GM12878 (cell line): ENCODE results near the gene ZFP36. TPM values are rescaled to one million over a fixed set of nuclear protein-coding genes. Genes with fewer than 3 reads are reported as not detected.

Source experiments
- ATAC-seq: fragments of 200-7000 bp; cut with Tn5 transposase; 3 replicates; pipeline ENCODE4 v1.9.1; 2020; ENCODE audit warnings: mild to moderate bottlenecking, moderate library complexity
- BruUV-seq: library from RNA; stranded (reverse); fragments of 400-500 nt; replicated peaks from 2 replicates; lab custom pipeline; 2021; lab: Mats Ljungman, UMichigan
- CTCF ChIA-PET: fragments of 300-600 bp; sonication (Branson Sonifier 250); formaldehyde crosslinking; extraction: SDS; loops from one replicate; lab custom pipeline; 2021; ENCODE audit warnings: inconsistent platforms; lab: Yijun Ruan, JAX
- POLR2A ChIA-PET: fragments of 350-600 bp; formaldehyde crosslinking; extraction: SDS; loops from one replicate; lab custom pipeline; 2021; ENCODE audit warnings: inconsistent platforms; lab: Charles Lee
- RAD21 ChIA-PET: fragments of 300-600 bp; sonication (Branson Sonifier 250); formaldehyde crosslinking; loops from one replicate; lab custom pipeline; 2023; ENCODE audit warnings: antibody characterized with exemption; ENCODE audit not compliant: unreplicated experiment; lab: Charles Lee
- SMC1A ChIA-PET: fragments of 300-600 bp; sonication (Branson Sonifier 250); formaldehyde crosslinking; loops from one replicate; lab custom pipeline; 2023; ENCODE audit not compliant: unreplicated experiment, uncharacterized antibody; lab: Charles Lee
- DNase-seq: peaks from one replicate; pipeline ENCODE4 v3.0.0-alpha.2; 2011; ENCODE audit warnings: low read depth, low spot score
- FAIRE-seq: peaks from 3 replicates; lab custom pipeline; 2011; peaks lifted over from hg19 to GRCh38; lab: Jason Lieb, UNC
- H2AFZ ChIP-seq: 2 replicates; pipeline ENCODE4 v1.6.0; 2011; ENCODE audit warnings: low read depth, low read length, control low read depth; ENCODE audit not compliant: control insufficient read depth
- H3K27ac ChIP-seq: 2 replicates; pipeline ENCODE4 v1.5.1; 2011; ENCODE audit warnings: control low read depth; ENCODE audit not compliant: control insufficient read depth, insufficient read depth
- H3K27me3 ChIP-seq, 2 experiments: replicated peaks in 1 of 2; 2 replicates each; pipeline versions ENCODE4 v1.6.0 to v1.6.1; 2011; ENCODE audit warnings: low read length in 1 of 2; ENCODE audit not compliant: control insufficient read depth in 2 of 2, insufficient read depth in 2 of 2
- H3K36me3 ChIP-seq, 2 experiments: 2 replicates each; pipeline ENCODE4 v1.5.1; 2011; ENCODE audit warnings: low read length in 1 of 2; ENCODE audit not compliant: control insufficient read depth in 2 of 2, insufficient read depth in 2 of 2
- H3K4me1 ChIP-seq: 2 replicates; pipeline ENCODE4 v1.6.1; 2011; ENCODE audit warnings: mild to moderate bottlenecking, low read length, moderate library complexity, mixed read lengths; ENCODE audit not compliant: control insufficient read depth, insufficient read depth
- H3K4me2 ChIP-seq: 2 replicates; pipeline ENCODE4 v1.6.0; 2011; ENCODE audit warnings: control low read depth; ENCODE audit not compliant: control insufficient read depth, insufficient read depth
- H3K4me3 ChIP-seq: fragments of 200-600 bp; sonication (generic); 2 replicates; pipeline ENCODE4 v1.5.1; 2016
- H3K79me2 ChIP-seq: 2 replicates; pipeline ENCODE4 v1.6.0; 2011; ENCODE audit warnings: low read length; ENCODE audit not compliant: control insufficient read depth, insufficient read depth
- H3K9ac ChIP-seq: 2 replicates; pipeline ENCODE4 v1.8.0; 2011; ENCODE audit warnings: low read length, control low read depth, mixed read lengths; ENCODE audit not compliant: control insufficient read depth, insufficient read depth
- H3K9me3 ChIP-seq: replicated peaks from 3 replicates; pipeline ENCODE4 v1.5.1; 2011; ENCODE audit warnings: mild to moderate bottlenecking, low read length; ENCODE audit not compliant: control insufficient read depth, insufficient read depth
- H4K20me1 ChIP-seq: 2 replicates; pipeline ENCODE4 v1.6.0; 2011; ENCODE audit not compliant: control insufficient read depth, insufficient read depth
- CBX3 ChIP-seq: fragments of 200-600 bp; sonication (generic); IDR thresholded peaks from 2 replicates; pipeline ENCODE4 v1.6.1; 2016; ENCODE audit warnings: low read depth, borderline replicate concordance
- CTCF ChIP-seq, 3 experiments: IDR thresholded peaks in 2 of 3; conservative IDR thresholded peaks in 1 of 3; 2 replicates each; pipeline ENCODE4 v1.5.1; 2011; ENCODE audit warnings: low read depth in 3 of 3, low read length in 3 of 3, mild to moderate bottlenecking in 3 of 3, control low read depth in 2 of 3, moderate library complexity in 2 of 3, inconsistent platforms in 1 of 3, mixed read lengths in 1 of 3; ENCODE audit not compliant: control insufficient read depth in 2 of 3, insufficient read depth in 1 of 3; ENCODE audit errors: extremely low read depth in 1 of 3
- DPF2 ChIP-seq: fragments of 450-650 bp; IDR thresholded peaks from 2 replicates; pipeline ENCODE4 v1.6.1; 2017; ENCODE audit warnings: mild to moderate bottlenecking
- ETV6 ChIP-seq, 2 experiments: fragments of 450-650 bp in 1 of 2; IDR thresholded peaks in 1 of 2; conservative IDR thresholded peaks in 1 of 2; 2 replicates each; pipeline ENCODE4 v1.6.1; 2014; ENCODE audit warnings: antibody characterized with exemption in 1 of 2, borderline replicate concordance in 1 of 2, low read depth in 1 of 2, mild to moderate bottlenecking in 1 of 2, moderate library complexity in 1 of 2
- KDM1A ChIP-seq: fragments of 200-600 bp; sonication (generic); IDR thresholded peaks from 2 replicates; pipeline ENCODE4 v1.6.1; 2016; ENCODE audit warnings: borderline replicate concordance
- NR2C2 ChIP-seq: IDR thresholded peaks from 2 replicates; pipeline ENCODE4 v1.6.1; 2011; ENCODE audit warnings: borderline replicate concordance, low read depth; ENCODE audit not compliant: control insufficient read depth, insufficient read length
- RAD51 ChIP-seq: fragments of 450-650 bp; IDR thresholded peaks from 2 replicates; pipeline ENCODE4 v1.6.1; 2016; ENCODE audit warnings: moderate library complexity, mild to moderate bottlenecking, inconsistent platforms
- SPI1 ChIP-seq: IDR thresholded peaks from 2 replicates; pipeline ENCODE4 v1.6.1; 2011; ENCODE audit warnings: low read depth, mild to moderate bottlenecking, low read length, moderate library complexity, borderline replicate concordance; ENCODE audit not compliant: insufficient read depth
- ZBTB11 ChIP-seq: fragments of 450-650 bp; formaldehyde crosslinking; IDR thresholded peaks from 2 replicates; pipeline ENCODE4 v1.5.0; 2022; ENCODE audit warnings: mild to moderate bottlenecking, missing genetic modification characterization
- ZNF384 ChIP-seq: IDR thresholded peaks from 2 replicates; pipeline ENCODE4 v1.6.1; 2012; ENCODE audit warnings: low read depth, mild to moderate bottlenecking, low read length, improper control_type of control experiment, borderline replicate concordance
- WGBS: methylation state at CpG from one replicate; pipeline ENCODE4 v1.1.6; 2016; ENCODE audit warnings: low lambda C conversion rate; ENCODE audit not compliant: insufficient replicate concordance, insufficient coverage; ENCODE audit errors: missing lambda C conversion rate; 5-methylcytosine and 5-hydroxymethylcytosine counted together
- in situ Hi-C: fragments of 300-500 bp; cut with MboI; formaldehyde crosslinking; loops from 9 replicates; pipeline ENCODE4 v1.14.3; 2018; ENCODE audit warnings: mixed read lengths
- intact Hi-C: fragments of 100-400 bp; cut with micrococcal nuclease; formaldehyde crosslinking; loops from one replicate; pipeline ENCODE4 v1.14.2; 2022; ENCODE audit not compliant: unreplicated experiment
- polyA plus RNA-seq, 11 experiments: library from polyadenylated mRNA; depleted of rRNA in 4 of 11; unstranded in 6 of 11; stranded (reverse) in 5 of 11; fragments of >200 nt; fragmentation: Nextera tagmentation in 4 of 11; fragmentation: Illumina TruSeq in 1 of 11; extraction: Ambion mirVana in 4 of 11; extraction: Trizol in 1 of 11; gene quantifications; 1 replicate in 1 of 11; 2 replicates in 10 of 11; pipeline versions ENCODE4 v1.2.1 to v1.2.3, GENCODE V29; 2011 to 2016; ENCODE audit warnings: inconsistent platforms in 2 of 11, missing spikeins in 2 of 11, low read depth in 1 of 11
- total RNA-seq, 4 experiments: library from RNA; depleted of rRNA in 3 of 4; stranded (reverse); fragments of >200 nt in 3 of 4; fragmentation: Illumina TruSeq in 1 of 4; extraction: Trizol in 1 of 4; gene quantifications; 2 replicates each; pipeline versions ENCODE4 v1.2.1 to v1.2.3, GENCODE V29; 2013 to 2021
- TF ChIP-seq, protein P1 (sequence below): IDR thresholded peaks from 2 replicates; pipeline ENCODE4 v1.6.1; 2012; ENCODE audit warnings: low read length, inconsistent platforms
- TF ChIP-seq, protein P2 (sequence below): fragments of 450-650 bp; IDR thresholded peaks from 2 replicates; pipeline ENCODE4 v1.6.1; 2017; ENCODE audit warnings: mild to moderate bottlenecking

Gene ZFP36
- total and polyA plus RNA-seq, 10 of the 15 experiments (the other 5 are each of a cell fraction or from before 2014, with no cell fraction given): 5.3 to 55.0 (median 18.1) TPM

DNA sequence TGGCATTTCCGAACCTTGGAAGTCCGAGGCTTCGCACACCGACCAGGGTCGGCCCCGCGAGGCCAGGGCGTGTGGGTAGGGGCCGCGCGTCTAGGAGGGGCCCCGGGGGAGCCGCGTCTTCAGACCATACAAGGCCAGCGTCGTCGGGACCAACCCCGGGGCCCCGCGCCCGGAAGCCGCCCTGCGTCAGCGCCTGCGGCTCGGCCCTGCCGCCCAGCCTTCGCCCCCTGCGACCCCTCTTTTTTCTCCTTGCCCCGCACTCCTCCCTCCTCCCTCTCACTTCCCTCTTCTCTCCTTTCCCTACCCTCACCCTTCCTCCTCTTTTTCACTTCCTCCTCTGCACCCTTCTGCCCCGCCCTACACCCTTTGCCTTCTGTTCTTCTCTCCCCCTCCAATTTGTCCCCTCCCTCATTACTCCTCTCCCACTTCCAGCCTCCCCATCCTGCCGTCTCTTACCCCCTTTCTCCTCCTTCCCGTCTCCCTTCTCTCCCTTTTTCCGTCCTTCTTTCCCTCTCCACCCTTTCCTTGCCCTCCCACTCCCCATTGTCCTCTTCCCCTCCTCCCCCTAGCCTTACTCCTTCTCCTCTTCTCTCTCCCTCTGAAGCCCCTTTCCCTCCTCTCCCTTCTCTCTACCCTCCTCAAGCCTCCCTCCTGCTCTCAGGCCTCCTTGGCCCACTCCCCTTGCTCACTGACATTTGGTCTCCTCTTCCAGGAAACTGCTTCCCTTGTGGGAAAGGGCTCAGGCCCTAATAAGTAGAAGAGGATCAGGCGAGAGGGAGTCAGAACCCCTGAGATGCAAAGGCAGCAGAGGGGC is 3.6 kb downstream of the ZFP36 start:
- Histone ChIP-seq H2AFZ (peak overlapping the region; percentile 38; the same call in 1 of the 2 replicates), H3K79me2 (peaks cover 71% of the 10 kb centered on the region), H3K27me3 (no peaks in the 10 kb centered on the region), H3K9ac (peak overlapping the region; percentile 80), H3K4me3 (peak overlapping the region; percentile 67), H3K4me2 (peak overlapping the region; percentile 77), H3K4me1 (peaks cover 22% of the 10 kb centered on the region), H3K27ac (peak overlapping the region; percentile 100), H3K9me3 (no peaks in the 10 kb centered on the region), H4K20me1 (no peaks in the 10 kb centered on the region), H3K36me3 (peaks cover 2 to 6% of the 10 kb centered on the region in 2 experiments; a peak in 2 of 4 replicates)
- CTCF ChIA-PET: interaction anchor here (1.1 to 1.2 kb wide), 2 partner anchors 9 to 12 kb away, joined by 4 read pairs; no protein-coding TSS in a partner anchor
- DNase-seq (no peak), ATAC-seq (peak; percentile 47), FAIRE-seq (no peak)
- under 1% methylated on average over 24 of the region's 35 CpGs for WGBS
- SMC1A ChIA-PET: interaction anchor here (3.0 kb wide), 1 partner anchor 12 kb away, joined by 18 read pairs; no protein-coding TSS in a partner anchor
- no TSS peak for BruUV-seq
- in situ Hi-C loops (loop anchor here (5.0 kb wide), 1 partner anchor 288 kb away; no protein-coding TSS in a partner anchor), intact Hi-C loops (loop anchor here (5.0 to 10.0 kb wide), 3 partner anchors 125 to 378 kb away; partner anchors contain the start of genes EID2B and FBXO27)
- POLR2A ChIA-PET: no interaction called here
- RAD21 ChIA-PET: interaction anchor here (4.5 kb wide), 1 partner anchor 12 kb away, joined by 37 read pairs; no protein-coding TSS in a partner anchor
- no peak for TF ChIP-seq CTCF (IDR thresholded peaks at IDR 0.05 in 2 of 3, conservative IDR thresholded peaks at IDR 0.05 in 1 of 3; ENCODE audit: control insufficient read depth in 2 of 3, extremely low read depth in 1 of 3, insufficient read depth in 1 of 3, low read depth in 3 of 3, low read length in 3 of 3)
- TF ChIP-seq ETV6 (conservative IDR thresholded peaks at IDR 0.05 in 1 of 2, IDR thresholded peaks at IDR 0.05 in 1 of 2; ENCODE audit: borderline replicate concordance in 1 of 2, low read depth in 1 of 2): no peak; a peak in 2 of 4 replicates
- TF ChIP-seq, protein P1, sequence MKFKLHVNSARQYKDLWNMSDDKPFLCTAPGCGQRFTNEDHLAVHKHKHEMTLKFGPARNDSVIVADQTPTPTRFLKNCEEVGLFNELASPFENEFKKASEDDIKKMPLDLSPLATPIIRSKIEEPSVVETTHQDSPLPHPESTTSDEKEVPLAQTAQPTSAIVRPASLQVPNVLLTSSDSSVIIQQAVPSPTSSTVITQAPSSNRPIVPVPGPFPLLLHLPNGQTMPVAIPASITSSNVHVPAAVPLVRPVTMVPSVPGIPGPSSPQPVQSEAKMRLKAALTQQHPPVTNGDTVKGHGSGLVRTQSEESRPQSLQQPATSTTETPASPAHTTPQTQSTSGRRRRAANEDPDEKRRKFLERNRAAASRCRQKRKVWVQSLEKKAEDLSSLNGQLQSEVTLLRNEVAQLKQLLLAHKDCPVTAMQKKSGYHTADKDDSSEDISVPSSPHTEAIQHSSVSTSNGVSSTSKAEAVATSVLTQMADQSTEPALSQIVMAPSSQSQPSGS: no peak
- TF ChIP-seq, protein P2, sequence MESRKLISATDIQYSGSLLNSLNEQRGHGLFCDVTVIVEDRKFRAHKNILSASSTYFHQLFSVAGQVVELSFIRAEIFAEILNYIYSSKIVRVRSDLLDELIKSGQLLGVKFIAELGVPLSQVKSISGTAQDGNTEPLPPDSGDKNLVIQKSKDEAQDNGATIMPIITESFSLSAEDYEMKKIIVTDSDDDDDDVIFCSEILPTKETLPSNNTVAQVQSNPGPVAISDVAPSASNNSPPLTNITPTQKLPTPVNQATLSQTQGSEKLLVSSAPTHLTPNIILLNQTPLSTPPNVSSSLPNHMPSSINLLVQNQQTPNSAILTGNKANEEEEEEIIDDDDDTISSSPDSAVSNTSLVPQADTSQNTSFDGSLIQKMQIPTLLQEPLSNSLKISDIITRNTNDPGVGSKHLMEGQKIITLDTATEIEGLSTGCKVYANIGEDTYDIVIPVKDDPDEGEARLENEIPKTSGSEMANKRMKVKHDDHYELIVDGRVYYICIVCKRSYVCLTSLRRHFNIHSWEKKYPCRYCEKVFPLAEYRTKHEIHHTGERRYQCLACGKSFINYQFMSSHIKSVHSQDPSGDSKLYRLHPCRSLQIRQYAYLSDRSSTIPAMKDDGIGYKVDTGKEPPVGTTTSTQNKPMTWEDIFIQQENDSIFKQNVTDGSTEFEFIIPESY: no peak; the same call in 1 of the 2 replicates
- no peak for TF ChIP-seq RAD51
- peak; percentile 93 for TF ChIP-seq SPI1
- no peak; the same call in 1 of the 2 replicates for TF ChIP-seq ZNF384
- TF ChIP-seq DPF2: peak; percentile 89
- no peak for TF ChIP-seq ZBTB11
- no peak for TF ChIP-seq KDM1A
- no peak for TF ChIP-seq NR2C2
- no peak for TF ChIP-seq CBX3
